NCI-H345 treated with DMSO at 0.1 percent for 48 hours (cell line): Measurements from ENCODE around the gene CYTH2.
"Not testable (repeated sequence)": the region's sequence is repeated elsewhere in the genome, so short reads cannot be mapped to it uniquely, and the experiment has no call there.

ENCODE experiments used
- DNase-seq: peaks from one replicate; lab custom pipeline; 2025; ENCODE audit not compliant: unreplicated experiment; lab: John Stamatoyannopoulos, UW

CYTH2 gene

DNA sequence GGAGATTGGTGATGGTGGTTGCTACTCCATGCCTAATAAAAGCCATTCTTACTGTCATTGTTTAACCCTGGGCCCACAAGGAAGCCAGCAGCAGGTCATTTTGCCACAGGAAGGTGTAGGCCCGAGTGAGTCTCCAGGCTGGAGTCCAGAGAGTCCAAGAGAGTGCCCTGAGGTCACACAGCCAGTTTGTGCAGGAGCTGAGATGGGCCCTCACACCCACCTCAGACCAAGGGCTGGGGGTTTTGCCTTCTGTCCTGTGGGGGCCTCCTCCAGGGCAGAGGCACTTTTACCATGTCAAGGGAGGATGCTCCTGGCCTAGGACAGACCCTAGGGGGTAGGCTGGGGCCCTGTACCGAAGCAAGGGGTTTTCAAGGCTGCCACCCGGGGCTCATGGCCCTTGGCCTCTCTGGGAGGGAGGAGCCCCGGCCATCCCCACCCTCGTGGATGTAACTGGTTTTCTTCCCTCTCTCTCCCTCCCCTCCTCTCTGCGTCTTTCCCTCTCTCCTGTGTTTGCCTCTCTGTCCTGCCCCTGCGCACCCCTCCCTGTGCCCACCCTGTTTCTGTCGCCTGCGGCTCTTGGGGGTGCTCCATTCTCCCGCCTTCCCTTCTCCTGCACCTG is 8.0 kb downstream of the CYTH2 start:
- no peak for DNase-seq

- no peak for DNase-seq
Measured at GRCh38 chr19:48477698-48478338, 8.6 kb downstream of the CYTH2 start.

DNA sequence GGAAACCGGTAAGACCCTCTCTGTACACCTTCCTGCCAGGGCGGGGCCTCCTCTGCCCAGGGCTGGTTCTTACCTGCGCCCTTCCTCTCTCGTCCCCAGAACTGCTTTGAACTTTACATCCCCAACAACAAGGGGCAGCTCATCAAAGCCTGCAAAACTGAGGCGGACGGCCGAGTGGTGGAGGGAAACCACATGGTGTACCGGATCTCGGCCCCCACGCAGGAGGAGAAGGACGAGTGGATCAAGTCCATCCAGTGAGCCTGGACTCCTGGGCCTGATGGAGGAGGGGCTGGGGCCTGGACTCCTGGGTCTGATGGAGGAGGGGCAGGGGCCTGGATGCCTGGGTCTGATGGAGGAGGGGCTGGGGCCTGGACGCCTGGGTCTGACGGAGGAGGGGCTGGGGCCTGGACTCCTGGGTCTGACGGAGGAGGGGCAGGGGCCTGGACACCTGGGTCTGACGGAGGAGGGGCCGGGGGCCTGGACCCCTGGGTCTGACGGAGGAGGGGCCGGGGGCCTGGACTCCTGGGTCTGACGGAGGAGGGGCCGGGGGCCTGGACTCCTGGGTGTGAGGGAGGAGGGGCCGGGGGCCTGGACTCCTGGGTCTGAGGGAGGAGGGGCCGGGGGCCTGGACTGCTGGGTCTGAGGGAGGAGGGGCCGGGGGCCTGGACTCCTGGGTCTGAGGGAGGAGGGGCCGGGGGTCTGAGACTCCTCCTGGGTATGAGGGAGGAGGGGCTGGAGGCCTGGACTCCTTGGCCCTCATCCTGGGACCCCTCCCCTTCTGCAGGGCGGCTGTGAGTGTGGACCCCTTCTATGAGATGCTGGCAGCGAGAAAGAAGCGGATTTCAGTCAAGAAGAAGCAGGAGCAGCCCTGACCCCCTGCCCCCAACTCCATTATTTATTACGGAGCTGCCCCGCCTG is 9.4 kb downstream of the CYTH2 start:
- DNase-seq, result no peak

DNA sequence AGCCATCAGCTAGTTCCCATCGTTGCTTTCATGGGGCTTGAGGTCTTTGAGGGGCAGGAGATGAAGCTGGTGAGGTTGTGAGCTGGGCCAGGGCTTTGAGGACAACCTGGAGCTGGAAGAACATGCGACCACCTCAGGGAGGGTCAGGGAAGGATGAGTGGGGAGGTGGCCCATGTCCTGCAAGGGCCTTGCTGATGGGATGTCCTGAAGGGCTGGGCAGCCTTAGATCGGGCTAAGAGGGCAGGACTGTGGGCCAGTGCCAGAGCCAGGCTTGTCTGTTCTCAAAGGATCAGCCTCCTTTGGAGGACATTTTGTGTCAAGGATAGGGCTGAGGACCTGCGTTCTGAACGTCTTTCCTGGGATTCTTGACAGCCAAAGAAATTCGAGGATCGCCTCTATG is 10.5 kb downstream of the CYTH2 start:
- no peak for DNase-seq

- DNase-seq, result no peak
Measured at GRCh38 chr19:48480183-48480557, 11.0 kb downstream of the CYTH2 start.

- DNase-seq, result no peak
Measured at GRCh38 chr19:48480558-48481500, 11.7 kb downstream of the CYTH2 start.

- DNase-seq, result no peak
Measured at GRCh38 chr19:48481846-48482639, 12.9 kb downstream of the CYTH2 start.

GRCh38 chr19:48483301-48483700 is 14.1 kb downstream of the CYTH2 start:
- DNase-seq, result no peak

DNA sequence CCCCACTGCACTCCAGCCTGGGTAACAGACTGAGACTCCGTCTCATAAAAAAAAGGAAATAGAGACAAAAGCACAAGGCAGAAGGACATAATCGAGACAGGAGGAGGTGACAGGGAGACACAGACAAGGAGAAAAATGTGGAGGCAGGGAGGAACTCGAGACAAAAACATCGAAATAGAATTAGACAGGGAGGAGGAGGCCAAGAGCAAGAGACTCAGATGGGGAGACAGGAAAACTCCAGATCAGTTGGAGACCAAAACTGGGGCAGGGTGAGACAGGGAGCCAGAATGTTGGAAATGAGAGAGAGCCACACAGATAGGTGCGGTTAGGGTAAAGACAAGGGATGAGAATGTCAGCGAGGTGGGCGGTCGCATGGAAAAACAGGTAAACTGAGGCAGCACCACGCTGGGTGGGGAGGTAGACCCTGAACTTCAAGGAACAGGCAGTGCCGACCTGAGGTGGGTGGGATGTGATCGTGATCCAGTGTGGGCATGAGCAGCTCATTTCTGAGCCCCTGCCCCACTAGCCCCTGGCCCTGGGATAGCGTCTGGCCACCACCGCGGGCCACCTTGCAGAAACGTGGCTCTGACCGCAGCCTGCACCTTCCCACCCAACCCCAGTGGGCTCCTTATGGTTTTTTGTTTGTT is 15.2 kb downstream of the CYTH2 start:
- DNase-seq, result no peak

DNA sequence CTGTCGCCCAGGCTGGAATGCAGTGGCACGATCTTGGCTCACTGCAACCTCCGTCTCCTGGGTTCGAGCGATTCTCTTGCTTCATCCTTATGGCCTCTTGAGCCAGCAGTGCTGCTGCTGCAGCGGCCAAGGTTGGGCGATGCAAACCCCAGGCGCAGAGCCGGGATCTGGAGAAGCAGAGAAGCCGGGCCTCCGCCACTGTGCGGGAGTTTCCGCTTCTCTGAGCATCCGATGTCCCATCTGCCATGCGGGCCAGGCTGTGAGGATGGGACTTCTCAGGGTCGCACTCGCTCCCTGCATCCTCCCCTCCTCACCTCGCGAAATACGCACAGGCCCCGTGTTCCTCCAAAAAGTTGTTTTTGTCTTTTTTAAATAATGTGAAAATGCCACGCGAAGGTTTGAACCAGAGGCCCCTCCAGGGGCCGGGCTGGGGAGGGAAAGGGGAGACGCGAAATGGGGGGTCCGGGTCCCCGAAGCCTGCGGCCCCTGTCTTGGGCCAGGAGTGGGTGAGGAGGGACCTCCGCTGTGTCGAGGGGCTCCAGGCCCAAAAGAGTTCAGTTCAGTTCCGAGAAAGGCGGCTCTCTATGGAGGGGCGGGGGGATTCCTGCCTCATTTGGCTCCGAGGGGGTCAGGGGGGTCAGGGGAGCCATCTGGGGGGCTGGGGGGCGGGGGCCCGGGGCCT is 15.9 kb downstream of the CYTH2 start:
- DNase-seq, result no peak

DNA sequence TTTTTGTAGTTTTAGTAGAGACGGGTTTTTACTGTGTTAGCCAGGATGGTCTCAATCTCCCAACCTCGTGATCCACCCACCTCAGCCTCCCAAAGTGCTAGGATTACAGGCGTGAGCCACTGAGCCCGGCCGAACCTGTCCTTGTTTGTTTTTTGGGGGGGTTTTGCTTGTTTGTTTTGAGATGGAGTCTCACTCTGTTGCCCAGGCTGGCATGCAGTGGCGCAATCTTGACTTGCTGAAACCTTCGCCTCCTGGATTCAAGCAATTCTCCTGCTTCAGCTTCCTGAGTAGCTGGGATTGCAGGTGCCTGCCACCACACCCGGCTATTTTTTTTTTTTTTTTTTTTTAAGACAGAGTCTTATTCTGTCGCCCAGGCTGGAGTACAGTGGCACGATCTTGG is 17.5 kb downstream of the CYTH2 start:
- not testable (repeated sequence) for DNase-seq

DNA sequence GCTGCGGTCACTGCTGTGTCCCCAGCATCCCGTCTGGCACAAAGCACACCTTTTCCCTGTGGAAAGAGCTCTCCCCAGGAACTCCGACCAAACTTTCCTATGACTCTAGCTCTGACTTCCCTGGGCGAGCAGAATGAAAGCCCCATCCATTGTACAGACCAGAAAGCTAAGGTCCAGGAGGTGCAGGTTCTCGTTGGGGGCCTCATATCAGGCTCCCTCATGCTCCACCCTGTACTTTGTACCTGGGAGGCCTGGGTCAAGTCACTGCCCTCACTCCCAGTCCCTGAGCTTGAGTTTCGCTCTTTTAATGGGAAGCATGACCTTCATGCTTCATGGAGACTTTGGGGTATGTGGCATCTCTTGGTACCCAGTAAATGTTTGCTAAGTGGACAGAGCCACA is 18.4 kb downstream of the CYTH2 start:
- DNase-seq, result no peak

DNA sequence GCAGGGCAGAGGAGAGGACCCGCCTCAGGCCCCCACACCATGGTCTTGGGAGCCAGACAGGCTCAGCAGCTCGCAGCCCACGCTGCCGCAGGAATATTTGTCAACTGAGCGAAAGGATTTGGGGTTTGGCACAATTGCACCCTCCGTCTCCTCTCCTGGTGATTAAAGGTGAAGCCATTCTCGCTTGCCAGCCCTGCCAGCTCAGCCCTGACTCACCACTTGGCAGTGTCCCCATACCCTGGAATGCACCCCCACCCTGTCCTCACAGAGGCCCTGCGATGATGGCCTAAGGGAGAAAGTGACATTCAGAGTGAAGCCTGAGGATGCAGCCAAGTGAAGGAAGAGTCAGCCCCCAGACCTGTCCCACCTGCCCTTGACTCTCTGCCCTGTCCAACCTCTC is 18.8 kb downstream of the CYTH2 start:
- DNase-seq, result no peak

DNA sequence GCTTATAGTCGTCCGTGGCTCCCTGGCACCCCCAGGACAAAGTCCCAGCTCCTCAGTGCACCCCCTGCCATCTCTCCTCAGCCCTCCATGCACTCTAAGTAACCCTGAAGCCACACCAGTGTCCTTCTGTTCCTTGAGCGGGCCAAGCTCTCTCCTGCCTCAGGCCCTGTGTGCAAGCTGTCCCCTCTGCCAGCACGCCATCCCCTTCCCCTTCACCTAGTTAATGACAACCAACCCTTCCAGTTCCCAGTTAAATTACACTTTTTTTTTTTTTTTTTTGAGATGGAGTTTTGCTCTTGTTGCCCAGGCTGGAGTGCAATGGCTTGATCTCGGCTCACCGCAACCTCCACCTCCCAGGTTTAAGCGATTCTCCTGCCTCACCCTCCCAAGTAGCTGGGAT is 19.3 kb downstream of the CYTH2 start:
- DNase-seq, result not testable (repeated sequence)

DNA sequence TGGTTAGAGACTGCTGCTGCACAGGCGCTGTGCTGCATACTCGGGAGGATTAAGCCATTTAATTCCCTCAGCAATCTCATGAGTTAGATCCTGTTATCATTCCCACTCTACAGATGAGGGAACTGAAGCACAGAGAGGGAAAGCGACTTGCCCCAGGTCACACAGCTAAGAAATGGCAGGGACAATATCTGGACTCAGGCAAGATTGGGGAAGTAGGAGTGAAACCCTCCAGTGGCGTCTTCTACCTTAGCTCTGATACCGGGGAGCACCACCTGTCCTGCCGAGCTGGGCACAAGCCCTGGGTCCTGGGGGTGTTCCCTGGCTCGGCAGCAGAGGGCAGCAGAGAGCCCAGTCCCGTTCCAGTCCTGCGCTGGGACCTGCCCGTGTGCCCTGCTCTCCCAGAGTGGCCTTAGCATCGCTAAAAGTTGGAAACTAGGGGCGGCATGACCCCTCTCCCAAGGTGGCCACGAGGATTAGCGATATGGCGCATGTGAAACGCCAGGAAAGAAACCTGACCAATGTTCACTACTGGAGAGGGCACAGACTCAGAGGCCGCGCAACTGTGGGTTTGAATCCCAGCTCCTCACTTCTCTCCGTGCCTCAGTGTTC is 20.5 kb downstream of the CYTH2 start:
- no peak for DNase-seq

DNA sequence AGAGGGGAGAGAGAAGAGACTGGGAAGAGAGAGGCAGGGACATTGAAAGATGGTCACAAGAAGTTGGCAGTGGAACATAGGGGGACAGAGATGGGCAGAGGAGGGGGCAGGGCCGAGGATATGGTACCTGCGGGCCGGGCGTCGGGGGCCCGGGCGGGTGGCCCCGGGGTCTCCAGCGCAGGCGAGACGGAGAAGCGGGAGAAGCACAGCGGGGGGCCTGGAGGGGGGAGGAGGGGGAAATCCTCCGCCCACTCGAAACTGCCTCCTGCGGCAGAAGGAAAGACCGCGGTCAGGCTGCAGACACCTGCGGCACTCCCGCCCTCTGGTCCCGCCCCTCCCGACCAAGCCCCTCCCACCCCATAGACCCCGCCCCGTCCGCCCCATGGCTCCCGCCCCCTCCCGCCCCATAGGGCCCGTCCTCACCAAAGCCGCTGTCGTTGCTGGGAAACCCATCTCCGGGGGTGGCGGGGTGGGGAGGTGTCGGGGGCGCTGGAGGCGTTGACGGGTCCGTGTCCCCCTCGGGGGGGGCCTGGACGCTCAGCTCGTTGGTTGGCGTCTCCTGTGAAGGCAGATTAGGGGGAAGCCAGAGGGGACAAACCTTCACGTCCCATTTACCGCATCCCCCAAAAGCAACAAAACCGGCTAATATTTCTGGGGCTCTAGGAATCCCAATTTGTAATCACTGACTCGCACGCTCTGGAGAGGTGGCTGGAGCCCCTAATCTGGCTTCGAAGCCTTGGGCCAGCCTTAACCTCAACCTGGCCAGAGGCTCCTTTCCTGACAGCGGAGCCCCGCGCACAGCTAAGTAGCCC is 22.0 kb downstream of the CYTH2 start:
- no peak for DNase-seq

- DNase-seq, result no peak
Measured at GRCh38 chr19:48491793-48492123, 22.6 kb downstream of the CYTH2 start.
